HG03378 (cell line): ENCODE measurements around the gene INPP4B.

Source experiments
- ATAC-seq: cut with Tn5 transposase; IDR thresholded peaks from one replicate; pipeline ENCODE4 v1.9.1; 2021; ENCODE audit warnings: mild to moderate bottlenecking, moderate library complexity; ENCODE audit not compliant: unreplicated experiment

The INPP4B gene

DNA sequence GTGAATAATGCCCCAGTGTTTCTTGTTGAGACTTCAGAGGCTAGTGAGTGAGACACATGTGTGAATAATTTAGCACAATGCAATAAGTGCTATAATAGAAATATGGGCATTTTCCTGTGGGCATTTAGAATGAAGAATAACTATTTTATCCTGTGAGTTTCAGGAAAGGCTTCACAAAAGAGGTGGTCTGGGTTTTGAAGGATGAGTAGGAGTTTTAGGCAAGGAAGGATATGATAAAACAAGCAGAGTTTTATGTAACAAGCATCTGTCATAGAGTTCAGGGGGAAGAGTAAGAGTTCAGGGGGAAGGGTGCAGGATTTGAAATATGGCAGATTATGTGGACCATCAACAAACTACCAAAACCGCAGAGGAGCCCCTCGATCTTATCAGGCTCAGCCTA is 529.2 kb downstream of the INPP4B start:
- no peak for ATAC-seq

DNA sequence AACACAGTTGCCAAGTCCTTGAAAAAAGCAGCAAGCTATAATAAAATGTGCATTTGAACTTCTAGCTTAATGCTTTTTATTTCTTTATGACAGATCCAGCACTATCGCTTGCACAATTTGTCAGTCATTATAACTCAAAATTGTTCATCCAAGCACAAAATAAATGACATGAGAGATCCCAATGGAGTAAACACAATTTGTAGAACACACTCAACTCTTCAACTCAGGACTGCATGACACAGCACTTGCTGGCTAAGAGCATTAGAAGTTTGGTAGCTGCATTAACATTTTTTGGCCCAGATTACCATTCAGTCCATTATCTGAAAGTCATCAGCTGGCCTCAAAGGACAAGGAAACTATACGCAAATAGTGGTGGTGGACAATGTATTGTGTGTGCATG is 530.1 kb downstream of the INPP4B start:
- ATAC-seq: no peak

DNA sequence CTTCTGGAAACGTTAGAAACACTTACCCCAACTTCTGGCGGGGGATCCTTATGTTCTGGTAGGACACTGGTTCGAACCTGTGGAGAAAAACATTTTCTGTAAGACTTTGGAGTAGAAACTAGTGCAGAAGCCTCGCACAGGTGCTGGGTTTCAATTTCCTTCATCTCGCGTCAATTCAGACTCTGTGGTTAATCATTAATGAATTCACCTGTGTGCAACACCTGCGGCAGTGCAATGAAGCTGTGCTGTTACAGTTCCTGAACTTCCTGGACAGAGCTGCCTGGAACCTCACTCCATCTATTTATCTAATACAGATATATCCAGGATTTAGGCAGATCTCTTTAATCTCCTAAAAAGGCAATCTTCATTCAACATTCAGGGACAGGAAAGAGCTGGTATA is 531.4 kb downstream of the INPP4B start:
- no peak for ATAC-seq

DNA sequence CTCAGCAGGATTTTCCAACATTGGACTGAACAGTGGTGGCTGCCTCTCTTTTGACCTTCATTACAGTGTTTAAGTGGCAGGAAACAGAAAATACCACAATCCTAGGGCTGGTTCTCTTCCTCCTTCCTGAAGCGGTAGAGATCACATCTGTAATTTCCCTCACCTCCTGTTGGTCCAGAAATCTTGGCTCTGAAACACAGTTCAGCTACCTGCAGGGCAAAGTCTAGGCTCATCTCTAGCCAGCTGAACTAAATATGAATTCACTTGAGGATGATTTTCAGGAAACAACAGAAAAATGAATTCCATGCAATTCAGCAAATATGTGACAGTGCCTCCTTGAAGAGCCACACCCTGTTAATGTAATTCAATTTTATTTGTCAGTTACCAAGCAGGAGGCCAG is 531.9 kb downstream of the INPP4B start:
- ATAC-seq: no peak

DNA sequence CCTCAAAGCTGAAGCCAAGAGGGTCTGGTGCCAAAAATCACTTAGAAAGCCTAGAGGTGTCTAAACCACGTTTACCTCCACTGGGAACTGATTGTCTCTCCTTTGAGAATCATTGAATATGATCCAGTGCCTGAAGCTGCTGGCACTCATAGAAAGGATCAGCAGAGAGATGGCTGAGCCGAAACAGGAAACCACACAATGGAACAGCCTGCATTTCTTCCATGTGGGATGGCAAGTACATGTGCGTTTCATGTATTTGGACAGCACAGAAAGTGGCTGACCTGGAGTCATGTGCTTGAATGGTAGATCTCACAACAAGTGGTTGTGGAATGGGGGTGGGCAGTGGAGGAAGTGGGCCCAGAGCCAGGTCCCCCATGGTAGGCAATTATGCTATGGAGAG is 533.7 kb downstream of the INPP4B start:
- ATAC-seq: no peak

DNA sequence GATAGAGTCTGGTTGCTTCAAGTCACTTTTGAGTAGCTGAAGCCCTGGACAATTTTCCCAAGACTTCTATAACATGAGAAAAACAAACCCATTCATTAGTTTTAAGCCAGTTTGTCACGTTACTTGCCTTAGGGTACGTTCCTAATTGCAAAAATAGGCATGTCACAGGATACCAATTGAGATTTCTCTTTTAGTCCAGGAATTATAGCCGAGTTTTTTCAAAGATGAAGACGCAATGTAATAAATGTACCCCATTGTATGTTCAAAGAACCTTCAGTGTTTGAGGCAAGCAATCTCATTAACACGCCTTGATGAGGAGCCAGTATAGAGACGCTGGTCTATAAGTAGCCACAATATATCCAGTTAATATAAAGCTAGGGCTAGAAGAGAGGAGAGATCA is 534.2 kb downstream of the INPP4B start:
- no peak for ATAC-seq

DNA sequence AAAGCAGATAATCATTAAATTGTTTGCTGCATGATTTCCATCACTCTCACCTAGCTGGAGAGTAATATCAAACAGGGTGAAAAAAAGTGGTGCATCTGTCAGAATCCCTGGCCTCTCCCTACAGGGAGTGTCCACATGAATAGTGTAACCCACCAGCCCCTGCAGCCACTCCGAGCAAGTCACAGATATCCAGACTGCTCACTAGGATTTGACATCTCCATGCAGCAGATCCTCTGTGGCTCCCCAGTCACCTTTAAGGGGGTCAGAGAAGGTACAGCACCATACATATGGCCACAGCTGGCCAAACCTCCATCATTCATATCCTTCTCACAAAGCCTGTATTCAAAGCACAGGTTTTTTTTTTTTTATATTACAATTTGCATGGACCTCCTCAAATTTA is 536.3 kb downstream of the INPP4B start:
- no peak for ATAC-seq

DNA sequence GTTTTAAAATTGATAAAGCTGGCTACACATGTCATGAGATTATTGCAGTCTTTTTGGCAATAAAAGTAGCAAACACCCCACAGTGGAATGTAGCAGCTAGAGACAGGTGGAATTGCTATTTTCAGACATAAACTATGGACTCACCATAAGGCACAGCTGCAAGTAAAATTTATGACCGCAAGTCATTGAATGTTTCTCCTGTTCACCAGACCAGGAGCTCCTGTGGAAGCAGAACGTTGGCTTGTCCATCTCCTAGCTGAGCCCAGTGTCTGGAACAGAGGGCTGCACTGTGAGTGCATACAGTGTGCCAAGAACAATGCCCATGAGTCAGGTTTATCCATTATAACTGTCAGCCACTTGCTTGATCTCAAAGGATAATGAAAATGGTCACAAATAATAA is 538.2 kb downstream of the INPP4B start:
- ATAC-seq: no peak

DNA sequence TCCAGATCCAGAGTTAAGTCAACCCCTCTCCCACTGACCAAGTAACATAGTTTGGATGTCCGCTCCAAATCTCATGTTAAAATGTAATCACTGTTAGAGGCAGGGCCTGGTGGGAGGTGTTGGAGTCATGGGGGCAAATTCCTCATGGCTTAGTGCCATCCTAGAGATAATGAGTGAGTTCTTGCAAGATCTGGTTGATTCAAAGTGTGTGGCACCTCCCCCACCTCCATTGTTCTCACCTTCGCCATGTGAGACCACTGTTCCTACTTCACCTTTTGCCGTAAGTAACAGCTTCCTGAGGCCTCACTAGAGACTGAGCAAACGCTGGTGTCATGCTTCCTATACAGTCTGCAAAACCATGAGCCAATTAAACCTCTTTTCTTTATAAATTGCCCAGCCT is 548.8 kb downstream of the INPP4B start:
- ATAC-seq: no peak

DNA sequence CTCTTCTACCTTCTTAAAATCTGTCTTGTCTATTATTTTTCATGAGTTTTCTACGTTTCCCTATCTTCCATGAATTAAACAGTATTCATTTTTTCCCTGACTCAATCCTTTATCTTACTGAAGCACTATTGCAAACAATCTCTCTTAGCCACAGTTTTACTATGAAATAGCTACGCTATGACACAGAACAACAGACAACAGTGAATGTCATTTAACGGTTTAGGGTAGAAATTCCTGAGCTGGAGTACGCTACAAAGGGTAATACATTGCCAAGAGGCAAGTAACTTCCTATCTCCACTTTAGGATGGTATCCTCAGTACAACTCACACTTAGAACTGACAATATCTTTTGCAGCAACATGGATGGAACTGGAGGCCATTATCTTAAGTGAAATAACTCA is 552.6 kb downstream of the INPP4B start:
- ATAC-seq: no peak

DNA sequence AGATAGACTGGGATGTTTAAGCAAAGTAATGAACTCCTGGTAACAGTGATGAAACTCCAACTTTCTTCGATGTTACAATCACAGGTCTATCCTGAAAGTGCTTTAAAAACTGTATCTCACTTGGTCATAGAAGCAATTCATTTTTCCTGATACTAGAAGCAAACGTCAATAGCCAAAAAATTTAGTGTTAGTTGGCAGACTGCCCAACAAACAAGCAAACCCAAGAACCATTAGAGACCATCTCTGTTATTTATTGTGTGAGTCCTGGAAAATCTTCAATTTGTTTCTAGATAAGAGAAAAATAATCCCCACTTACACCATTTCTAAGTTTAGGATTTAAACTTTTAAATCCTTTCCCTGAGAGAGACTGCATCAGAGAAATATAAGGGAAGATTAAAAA is 553.9 kb downstream of the INPP4B start:
- no peak for ATAC-seq

DNA sequence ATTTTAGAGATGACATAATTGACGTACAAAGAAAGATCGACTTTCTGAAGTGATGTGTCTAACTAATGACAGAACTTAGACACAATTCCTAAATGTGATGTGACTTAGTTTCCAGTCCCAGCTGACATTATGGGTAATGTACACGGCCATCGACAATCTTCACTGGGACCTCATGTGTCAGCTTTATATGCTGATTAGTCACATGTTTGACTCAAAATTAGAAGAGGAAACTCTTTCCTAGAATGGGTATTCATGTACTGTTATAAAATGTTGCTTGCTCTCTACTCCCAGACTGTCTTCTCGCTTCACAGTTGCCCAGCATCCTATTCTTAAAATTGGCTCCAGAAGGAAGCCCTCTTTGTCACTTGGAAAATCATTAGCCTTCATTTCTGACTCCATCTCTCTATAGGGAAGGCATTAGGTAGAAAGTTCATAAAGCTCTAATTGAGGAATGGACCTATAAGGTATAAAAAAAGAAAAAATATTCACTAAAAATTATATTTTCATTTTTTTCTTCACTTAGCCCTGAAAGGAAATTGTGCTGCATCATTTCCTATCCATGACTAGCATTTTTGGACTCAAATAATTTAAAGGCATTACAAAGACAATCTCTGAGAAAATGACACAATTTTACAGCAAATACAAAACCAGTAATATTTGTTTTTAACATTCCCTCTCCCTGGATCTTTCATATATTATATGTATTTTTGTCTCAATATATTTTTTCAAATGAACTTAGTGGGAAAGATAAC is 554.6 kb downstream of the INPP4B start:
- ATAC-seq: no peak

DNA sequence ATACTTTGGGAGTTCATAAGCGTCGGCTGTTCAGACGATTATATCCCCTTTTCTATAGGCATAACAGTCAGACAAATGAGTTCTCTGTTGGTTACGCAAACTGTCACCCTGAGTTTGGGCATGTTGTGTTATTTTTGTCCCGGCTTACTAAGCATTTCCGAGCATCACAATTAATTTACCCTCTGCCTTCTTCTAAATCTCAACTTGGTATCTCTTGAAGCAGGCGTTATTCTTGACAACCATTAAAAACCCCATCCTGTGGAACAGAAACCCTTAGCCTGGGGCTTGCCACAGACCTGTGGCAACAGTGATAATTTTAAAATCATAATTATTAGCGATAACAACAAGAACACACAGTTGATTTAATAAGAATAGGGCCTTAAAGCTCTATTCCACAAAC is 558.7 kb downstream of the INPP4B start:
- ATAC-seq: no peak

DNA sequence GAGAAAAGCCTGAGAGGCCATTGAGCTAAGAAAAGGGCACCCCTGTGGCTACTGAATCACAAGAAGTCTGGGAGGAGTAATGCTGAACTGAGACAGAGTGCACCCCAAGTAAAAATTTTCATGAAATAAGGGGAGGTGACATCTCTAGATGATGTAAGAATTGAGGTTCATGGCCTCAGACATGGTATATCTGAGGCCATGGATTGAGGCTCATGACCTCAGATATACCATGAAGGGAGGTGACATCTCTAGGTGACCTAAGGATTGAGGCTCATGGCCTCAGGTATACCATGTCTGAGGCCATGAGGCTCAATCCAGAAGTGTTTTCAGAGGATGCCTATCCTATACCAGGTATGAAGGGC is 560.9 kb downstream of the INPP4B start:
- ATAC-seq: no peak

DNA sequence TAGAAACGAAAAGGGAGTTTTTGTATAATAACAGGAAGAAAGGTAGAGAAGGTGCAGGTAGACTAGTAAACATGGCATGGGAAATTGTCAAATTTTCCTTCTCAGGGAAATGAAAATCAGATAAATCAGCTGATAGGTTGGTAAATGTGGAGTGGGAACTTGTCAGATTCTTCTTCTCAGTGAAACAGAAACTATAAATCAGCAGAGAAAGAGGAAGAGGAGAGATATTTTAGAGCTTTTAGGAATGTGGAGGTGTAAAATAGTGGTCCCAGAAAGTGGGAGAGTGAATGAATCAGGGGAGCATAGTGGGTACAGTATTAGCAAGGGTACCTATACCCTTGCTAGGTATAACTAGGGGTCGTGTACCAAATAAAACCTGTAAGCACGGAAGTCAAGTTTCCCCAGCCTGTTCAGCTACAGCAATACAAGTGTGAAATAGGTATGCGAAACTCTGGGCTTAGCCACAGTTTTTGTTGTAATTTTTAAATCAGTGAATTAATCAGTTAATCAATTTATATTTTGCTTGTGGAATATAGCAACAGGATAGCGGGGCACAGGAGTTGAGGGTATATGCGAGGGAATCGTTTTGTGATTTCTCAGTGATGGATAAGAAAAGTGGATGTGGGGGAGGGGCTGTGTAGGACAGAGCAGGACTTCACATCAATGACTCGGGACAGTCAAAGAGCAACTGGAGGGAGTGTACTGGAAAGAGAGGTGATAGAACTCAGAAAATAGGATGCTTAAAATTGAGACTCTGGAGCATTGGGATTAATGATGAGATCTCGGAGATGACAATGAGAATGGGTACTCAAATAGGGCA is 561.5 kb downstream of the INPP4B start:
- no peak for ATAC-seq

DNA sequence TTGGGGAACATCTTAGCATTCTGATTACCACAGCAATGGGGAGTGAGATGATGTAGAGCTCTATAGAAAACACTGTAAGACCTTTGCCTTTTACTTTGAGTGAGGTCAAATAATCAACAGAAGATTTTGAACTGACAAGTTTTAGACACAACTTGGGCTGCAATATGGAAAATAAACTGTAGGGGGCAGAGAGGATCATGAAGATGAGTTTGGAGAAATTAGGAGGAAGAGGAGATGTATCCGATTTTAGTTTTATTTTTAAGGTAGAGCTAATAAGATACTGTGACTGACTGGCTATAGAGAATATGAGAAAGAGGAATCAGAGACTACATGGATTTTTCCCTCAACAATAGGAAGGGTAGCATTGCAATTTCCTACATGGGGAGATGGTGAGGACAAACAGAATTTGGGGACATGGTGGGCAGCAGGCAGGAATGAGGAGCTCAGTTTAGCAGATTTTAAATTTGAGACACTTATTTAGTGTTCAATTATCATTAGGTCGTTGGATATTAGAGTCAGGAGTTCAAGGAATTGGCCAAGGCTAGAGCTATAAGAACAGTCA is 563.1 kb downstream of the INPP4B start:
- no peak for ATAC-seq

DNA sequence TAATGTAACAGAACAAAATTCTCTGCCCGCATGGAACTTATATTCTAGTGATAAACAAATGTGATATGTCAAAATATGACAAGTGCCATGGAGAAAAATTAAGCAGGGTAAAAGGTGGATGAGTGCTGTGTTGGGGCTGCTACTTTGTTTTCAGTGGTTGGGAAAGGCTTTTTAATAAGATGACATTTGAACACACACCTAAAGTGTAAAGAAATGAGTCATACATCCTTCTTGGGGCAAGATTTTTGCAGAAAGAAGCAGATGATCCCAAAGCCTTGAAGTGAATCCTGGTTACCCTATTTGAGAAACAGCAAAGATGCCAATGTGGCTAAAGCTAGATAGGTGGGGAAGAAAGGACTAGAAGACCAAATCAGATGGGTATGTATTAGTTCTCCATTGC is 564.1 kb downstream of the INPP4B start:
- no peak for ATAC-seq

DNA sequence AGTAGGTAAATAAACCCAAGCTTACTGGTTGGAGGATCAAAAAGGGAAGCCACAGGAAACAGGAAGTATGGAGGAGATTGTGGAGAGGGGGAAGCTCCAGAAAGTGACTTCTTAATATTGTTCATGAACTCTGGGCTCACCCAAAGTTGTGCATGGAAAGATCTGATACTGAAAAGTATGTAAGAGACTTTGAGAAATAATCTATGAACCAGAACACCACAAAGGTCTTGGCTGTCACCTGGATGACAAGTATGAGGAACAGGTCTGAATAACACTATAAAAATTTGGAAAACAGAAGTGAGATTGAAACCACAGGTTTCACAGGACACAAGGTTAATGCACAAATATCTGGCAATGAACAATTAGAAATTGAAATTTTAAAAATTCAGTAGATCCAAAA is 567.4 kb downstream of the INPP4B start:
- no peak for ATAC-seq

DNA sequence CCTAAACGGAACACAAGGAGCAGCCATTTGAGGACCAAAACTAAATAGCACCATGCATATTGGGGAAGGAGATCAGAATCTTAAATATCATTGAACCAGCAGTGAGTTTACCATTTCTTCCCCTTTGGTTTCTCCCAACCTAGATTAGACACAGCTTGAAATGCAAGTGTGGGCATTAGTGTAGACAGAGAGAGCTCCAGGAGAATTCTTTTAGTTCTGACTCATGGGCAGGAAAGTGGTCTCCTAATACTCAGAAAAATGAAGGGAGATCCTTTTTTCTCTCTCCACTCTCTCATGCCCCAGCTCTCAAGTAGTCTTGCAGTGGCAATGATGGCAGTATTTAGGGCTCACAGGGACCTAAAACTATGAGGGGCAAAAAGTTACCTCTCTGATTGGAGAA is 567.9 kb downstream of the INPP4B start:
- ATAC-seq: no peak

DNA sequence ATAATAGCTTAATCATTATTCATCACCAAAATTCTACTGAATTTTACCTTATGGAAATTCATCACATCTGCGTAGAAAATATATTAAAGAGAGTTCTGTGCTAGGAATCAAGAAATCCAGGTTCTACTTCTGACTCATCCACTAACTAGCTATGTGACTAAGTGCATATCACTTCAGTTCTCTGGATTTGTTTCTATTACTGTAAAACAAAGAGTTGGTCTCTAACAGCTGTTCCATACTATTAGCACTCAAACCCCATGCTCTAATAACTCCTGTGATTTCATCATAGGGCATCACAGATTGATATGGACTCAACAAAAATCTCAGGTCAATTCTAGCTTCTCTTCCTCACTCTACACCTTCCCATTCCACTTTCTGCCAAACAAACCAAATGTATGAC is 572.0 kb downstream of the INPP4B start:
- no peak for ATAC-seq

DNA sequence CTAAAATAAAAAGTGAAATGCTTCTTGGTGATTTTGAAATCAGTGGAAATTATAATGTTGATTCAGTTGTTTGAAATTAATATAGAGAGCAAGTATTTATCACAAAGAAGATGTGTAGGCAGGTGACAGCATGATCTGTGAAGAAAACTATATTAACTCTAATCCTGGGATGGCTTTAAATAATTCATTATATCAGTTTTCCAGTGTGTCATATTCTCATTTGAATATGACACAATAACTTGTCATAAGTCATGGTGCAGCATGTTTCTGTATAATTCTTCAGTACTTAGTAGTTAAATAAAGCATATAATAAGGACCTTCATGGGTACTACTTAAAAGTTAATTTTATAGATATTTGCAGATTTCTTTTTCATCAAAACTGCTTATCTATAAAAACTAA is 573.6 kb downstream of the INPP4B start:
- ATAC-seq: no peak

DNA sequence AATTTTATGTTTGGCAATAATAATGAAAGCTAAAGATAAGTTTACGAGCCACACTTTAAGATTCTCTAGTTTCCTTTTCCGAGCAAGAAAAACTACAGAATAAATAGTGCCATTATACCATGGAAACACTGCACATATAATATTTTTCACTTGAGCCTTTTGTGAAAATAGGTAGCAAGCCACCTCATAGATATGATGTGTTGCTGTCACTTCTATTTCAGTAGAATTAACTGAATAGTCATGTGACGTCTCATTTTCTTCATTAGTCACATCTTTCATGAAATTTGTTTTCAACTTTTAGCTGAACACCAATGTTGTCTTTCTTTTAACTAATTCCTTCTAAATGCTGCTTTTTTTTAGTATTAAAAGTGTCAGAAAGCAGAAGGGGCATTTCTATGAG is 574.3 kb downstream of the INPP4B start:
- no peak for ATAC-seq
